Activated CD4-positive, alpha-beta T cell treated with anti-CD3 and anti-CD28 coated beads, Interleukin-2, Interleukin-4, amounts not matched to agents 100 ng/mL and 50 ng/mL, durations not matched to agents 16 hours and 8 hours (primary cell): ENCODE data around the gene DOK5.

ENCODE experiments used
- DNase-seq: peaks from one replicate; pipeline ENCODE4 v3.0.0-alpha.2; 2020; ENCODE audit warnings: low spot score

DOK5 gene

DNA sequence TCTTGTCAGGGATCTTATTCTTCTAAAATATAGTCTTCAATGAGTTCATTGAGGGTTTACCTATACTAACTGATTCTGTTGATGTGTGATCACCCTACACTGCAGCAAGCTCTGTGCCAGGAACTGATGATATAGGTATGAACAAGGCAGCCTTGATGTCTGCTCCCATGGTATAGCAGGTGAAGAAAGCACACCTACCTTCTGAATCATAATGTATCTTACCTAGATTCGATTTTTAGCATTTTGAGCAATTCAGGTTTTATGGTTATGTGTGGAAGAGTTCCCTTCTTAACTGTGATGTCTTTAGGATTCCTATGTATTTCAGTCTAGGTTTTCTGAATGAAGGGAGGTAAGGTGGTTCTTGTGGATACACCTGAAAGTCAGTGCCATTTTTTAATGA lies 223.0 kb downstream of the DOK5 start:
- no peak for DNase-seq
